Testis (tissue), 2 donors: ENCODE results near the gene APH1B.

Source experiments
- POLR2A ChIP-seq: fragments of 450-650 bp; IDR thresholded peaks from one replicate; pipeline ENCODE4 v1.6.1; 2017; ENCODE audit warnings: antibody characterized with exemption, mild to moderate bottlenecking, moderate library complexity
- TF ChIP-seq, protein P1 (sequence below), 3 experiments: fragments of 450-650 bp in 2 of 3; fragments of 200-600 bp in 1 of 3; sonication (generic) in 1 of 3; IDR thresholded peaks; one replicate each; pipeline ENCODE4 v1.5.1; 2016 to 2019; ENCODE audit warnings: antibody characterized with exemption in 3 of 3, mild to moderate bottlenecking in 2 of 3, moderate library complexity in 1 of 3

DNA sequence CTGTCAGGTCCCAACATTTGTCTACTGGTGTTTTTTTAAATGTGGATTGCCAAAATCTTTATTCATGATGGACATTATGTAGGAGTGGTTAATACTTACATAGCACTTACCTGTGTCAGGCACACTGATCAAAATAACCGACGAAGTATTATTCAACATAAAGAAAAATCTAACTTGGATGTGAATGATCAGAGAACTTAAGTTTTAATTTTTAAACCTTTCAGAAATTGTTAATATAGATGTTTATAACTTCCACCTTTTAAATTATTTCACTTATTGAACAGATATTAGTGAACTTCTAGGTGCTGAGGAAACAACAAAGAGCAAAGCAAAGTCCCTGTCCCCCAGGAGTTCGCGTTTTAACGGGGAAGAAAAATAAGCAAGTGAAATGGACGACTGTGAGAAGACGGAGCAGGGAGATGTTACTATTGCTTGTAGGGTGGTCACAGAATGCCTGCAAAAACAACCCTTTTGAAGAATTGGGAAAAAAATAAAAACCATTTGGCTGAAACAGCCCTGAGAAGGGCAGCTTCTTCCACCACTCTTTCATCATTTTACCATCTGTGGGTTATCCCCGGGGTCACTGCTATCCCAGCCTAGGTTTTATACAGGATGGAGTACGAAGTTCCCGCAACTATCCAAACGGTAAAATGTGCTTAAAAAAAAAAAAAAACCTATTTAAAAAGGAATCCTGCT lies 915 bp upstream of the APH1B start:
- TF ChIP-seq, protein P1, sequence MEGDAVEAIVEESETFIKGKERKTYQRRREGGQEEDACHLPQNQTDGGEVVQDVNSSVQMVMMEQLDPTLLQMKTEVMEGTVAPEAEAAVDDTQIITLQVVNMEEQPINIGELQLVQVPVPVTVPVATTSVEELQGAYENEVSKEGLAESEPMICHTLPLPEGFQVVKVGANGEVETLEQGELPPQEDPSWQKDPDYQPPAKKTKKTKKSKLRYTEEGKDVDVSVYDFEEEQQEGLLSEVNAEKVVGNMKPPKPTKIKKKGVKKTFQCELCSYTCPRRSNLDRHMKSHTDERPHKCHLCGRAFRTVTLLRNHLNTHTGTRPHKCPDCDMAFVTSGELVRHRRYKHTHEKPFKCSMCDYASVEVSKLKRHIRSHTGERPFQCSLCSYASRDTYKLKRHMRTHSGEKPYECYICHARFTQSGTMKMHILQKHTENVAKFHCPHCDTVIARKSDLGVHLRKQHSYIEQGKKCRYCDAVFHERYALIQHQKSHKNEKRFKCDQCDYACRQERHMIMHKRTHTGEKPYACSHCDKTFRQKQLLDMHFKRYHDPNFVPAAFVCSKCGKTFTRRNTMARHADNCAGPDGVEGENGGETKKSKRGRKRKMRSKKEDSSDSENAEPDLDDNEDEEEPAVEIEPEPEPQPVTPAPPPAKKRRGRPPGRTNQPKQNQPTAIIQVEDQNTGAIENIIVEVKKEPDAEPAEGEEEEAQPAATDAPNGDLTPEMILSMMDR (IDR thresholded peaks at IDR 0.05), result no peak
- no peak for TF ChIP-seq POLR2A
